ENCODE results near the gene ZNF470. TPM values are rescaled to one million over a fixed set of nuclear protein-coding genes. Genes with fewer than 3 reads are reported as not detected.

Gene ZNF470
- polyA plus RNA-seq (2012; ENCODE audit: insufficient read length, low read depth) = 2.1 TPM

DNA sequence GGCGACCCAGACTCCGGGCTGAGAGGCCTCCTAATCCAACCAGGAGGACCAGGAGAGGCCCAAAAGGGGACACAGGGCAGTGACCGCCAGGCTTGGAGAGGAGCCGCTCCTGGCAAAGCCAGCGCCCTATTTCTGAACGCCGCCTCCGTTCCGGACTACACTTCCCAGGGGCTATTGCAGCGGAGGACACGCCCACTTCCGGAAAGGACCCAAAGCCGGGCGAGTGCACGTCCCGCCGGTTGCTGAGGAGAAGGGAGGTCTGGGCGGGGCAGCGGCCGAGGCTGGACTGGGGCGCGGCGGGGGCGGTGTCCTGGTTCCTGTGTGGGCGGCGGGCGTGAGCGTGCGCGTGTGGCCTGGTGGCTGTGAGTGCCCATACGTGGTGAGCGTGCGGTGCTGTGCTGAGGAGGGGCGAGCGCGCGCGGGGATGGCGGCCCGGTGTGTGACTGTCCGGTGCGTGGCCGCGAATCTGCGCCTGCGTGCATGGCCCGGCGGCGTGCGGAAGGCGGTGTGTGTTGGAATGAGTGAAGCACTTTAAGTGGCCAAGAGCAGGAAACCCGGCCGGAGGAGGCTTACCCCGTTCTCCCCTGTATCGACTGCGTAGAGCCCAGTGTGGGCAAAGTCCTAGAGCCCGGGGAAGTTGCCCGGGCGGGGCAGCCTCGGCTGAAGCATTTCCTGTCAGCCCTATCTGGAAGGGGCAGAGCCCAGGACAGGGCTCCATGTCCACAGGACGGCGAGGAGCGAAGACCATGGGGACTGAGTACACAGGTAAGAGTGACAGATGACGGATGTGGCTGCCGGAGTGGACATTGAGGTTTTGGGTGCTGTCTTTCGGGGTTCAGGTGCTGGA, at the start of gene ZNF470:
Gene ZNF470, plus strand, starts transcription at position 195 of the 847 bp plus-strand sequence. CDS start 2,844 bp downstream, outside the sequence.
- peak; percentile 49 for TF ChIP-seq FOXP2 (optimal IDR thresholded peaks at IDR 0.05; ENCODE audit: borderline replicate concordance, extremely low read depth, extremely low read length, insufficient read depth)
- TF ChIP-seq REST (IDR thresholded peaks at IDR 0.05; ENCODE audit: insufficient read depth in 1 of 2, low read depth in 2 of 2, low read length in 2 of 2) = no peak
- peak; percentile 57; the same call in 1 of the 2 replicates for TF ChIP-seq POLR2AphosphoS5 (IDR thresholded peaks at IDR 0.05; ENCODE audit: low read depth, low read length)

- TF ChIP-seq POLR2AphosphoS5 (IDR thresholded peaks at IDR 0.05; ENCODE audit: low read depth, low read length) = no peak
- no peak for TF ChIP-seq SIN3A (IDR thresholded peaks at IDR 0.05; ENCODE audit: borderline replicate concordance, insufficient read depth, low read length)
- no peak for TF ChIP-seq TAF1 (IDR thresholded peaks at IDR 0.05; ENCODE audit: borderline replicate concordance, insufficient read depth, low read length)
- TF ChIP-seq FOXP2 (optimal IDR thresholded peaks at IDR 0.05; ENCODE audit: borderline replicate concordance, extremely low read depth, extremely low read length, insufficient read depth) = no peak
- TF ChIP-seq REST (IDR thresholded peaks at IDR 0.05; ENCODE audit: insufficient read depth in 1 of 2, low read depth in 2 of 2, low read length in 2 of 2) = no peak
Measured at GRCh38 chr19:56525214-56525860, 41.9 kb upstream of the ZNF470 start.

DNA sequence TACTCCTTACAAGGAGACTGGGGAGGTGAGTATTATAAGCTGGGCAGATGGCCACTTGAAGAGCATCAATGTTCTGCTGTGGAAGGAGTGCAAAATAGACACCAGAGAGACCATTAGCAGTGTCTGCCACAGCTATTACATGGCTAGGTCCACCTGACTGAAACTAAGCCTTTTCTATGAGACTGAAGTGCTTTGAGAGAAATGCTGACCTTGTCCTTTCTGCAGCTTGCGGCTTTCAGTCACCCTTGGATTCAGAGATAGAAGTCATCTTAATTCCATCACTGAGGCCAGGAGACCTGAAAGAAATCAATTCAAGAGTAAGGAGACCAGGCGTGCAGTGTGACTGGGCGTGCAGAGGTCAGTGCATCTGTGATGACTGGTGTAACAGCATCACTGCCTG, 29.8 kb upstream of the ZNF470 start:
- TF ChIP-seq SIN3A (IDR thresholded peaks at IDR 0.05; ENCODE audit: borderline replicate concordance, insufficient read depth, low read length) (no peak), TAF1 (IDR thresholded peaks at IDR 0.05; ENCODE audit: borderline replicate concordance, insufficient read depth, low read length) (no peak), FOXP2 (optimal IDR thresholded peaks at IDR 0.05; ENCODE audit: borderline replicate concordance, extremely low read depth, extremely low read length, insufficient read depth) (no peak), POLR2AphosphoS5 (IDR thresholded peaks at IDR 0.05; ENCODE audit: low read depth, low read length) (no peak), REST (IDR thresholded peaks at IDR 0.05; ENCODE audit: insufficient read depth in 1 of 2, low read depth in 2 of 2, low read length in 2 of 2) (no peak)

DNA sequence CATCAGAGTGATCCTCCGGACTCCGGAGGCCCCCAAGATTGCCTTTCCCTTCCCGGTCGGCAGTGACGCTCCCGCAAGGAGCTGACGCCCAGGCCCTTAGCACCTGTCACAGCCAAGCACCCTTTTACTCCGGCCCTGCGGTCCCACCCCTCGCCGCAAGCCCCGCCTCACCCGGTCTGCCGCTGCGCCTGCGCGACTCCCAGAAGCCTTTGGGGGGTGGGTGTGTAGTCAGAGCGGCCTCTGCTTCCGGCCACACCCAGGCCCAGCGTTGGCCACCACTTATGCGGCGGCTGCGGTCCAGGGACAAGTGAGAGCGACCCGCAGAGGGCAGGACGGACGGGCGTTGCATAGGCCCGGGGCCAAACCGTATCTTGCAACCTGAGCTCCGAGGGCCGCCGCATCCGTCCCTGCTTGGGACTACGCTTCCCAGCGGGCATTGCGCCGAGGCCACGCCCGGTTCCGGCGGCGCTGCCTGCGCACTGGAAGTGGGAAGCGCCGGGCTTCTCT, 29.0 kb upstream of the ZNF470 start:
- TF ChIP-seq SIN3A (IDR thresholded peaks at IDR 0.05; ENCODE audit: borderline replicate concordance, insufficient read depth, low read length) (no peak), REST (IDR thresholded peaks at IDR 0.05; ENCODE audit: insufficient read depth in 1 of 2, low read depth in 2 of 2, low read length in 2 of 2) (no peak), FOXP2 (optimal IDR thresholded peaks at IDR 0.05; ENCODE audit: borderline replicate concordance, extremely low read depth, extremely low read length, insufficient read depth) (no peak), TAF1 (IDR thresholded peaks at IDR 0.05; ENCODE audit: borderline replicate concordance, insufficient read depth, low read length) (no peak), POLR2AphosphoS5 (IDR thresholded peaks at IDR 0.05; ENCODE audit: low read depth, low read length) (no peak)
